Vagina (tissue), 2 donors: ENCODE measurements around the gene PTP4A2. TPM values are rescaled to one million over a fixed set of nuclear protein-coding genes. Genes with fewer than 3 reads are reported as not detected.
"Not testable (repeated sequence)": the region's sequence is repeated elsewhere in the genome, so short reads cannot be mapped to it uniquely, and the experiment has no call there.

Experiments
- DNase-seq, 2 donors: peaks; one replicate each; pipeline ENCODE4 v3.0.0-alpha.2; 2017; ENCODE audit errors: extremely low spot score in 2 of 2
- H3K27ac ChIP-seq: fragments of 200-600 bp; sonication (generic); one replicate; pipeline ENCODE4 v1.5.1; 2019
- H3K27me3 ChIP-seq: fragments of 200-600 bp; sonication (generic); one replicate; pipeline ENCODE4 v1.5.1; 2019
- H3K36me3 ChIP-seq, 2 donors: fragments of 200-600 bp; sonication (generic); one replicate each; pipeline ENCODE4 v1.5.1; 2017 to 2019
- H3K4me1 ChIP-seq: fragments of 200-600 bp; sonication (generic); one replicate; pipeline ENCODE4 v1.5.1; 2019
- H3K4me3 ChIP-seq, 2 donors: fragments of 200-600 bp; sonication (generic); 1 replicate in 1 of 2; 2 replicates in 1 of 2; pipeline ENCODE4 v1.5.1; 2016 to 2019
- H3K9me3 ChIP-seq: fragments of 200-600 bp; sonication (generic); one replicate; pipeline ENCODE4 v1.5.1; 2019
- POLR2A ChIP-seq, 2 donors: fragments of 450-650 bp; IDR thresholded peaks; one replicate each; pipeline ENCODE4 v1.6.1; 2017; ENCODE audit warnings: antibody characterized with exemption in 2 of 2, mild to moderate bottlenecking in 2 of 2, moderate library complexity in 2 of 2
- POLR2AphosphoS5 ChIP-seq, 2 donors: sonication (generic); formaldehyde crosslinking; IDR thresholded peaks; one replicate each; pipeline ENCODE4 v1.9.0; 2017; ENCODE audit warnings: antibody characterized with exemption in 2 of 2, mild to moderate bottlenecking in 2 of 2, low read depth in 1 of 2; ENCODE audit not compliant: insufficient read depth in 1 of 2
- intact Hi-C: fragments of 100-400 bp; cut with DNase I; formaldehyde crosslinking; loops from one replicate; pipeline ENCODE4 v1.15.1; 2023
- total RNA-seq: library from RNA; depleted of rRNA; stranded (reverse); fragments of >200 nt; gene quantifications from one replicate; pipeline ENCODE4 v1.2.3, GENCODE V29; 2016
- TF ChIP-seq, protein P1 (sequence below), 3 experiments: fragments of 450-650 bp in 2 of 3; fragments of 200-600 bp in 1 of 3; sonication (generic) in 1 of 3; IDR thresholded peaks; one replicate each; pipeline ENCODE4 v1.5.1; 2017 to 2019; ENCODE audit warnings: antibody characterized with exemption in 3 of 3, mild to moderate bottlenecking in 2 of 3, moderate library complexity in 2 of 3

PTP4A2 gene
- total RNA-seq, 1 donor from 2014 or later, result 112 TPM

- TF ChIP-seq POLR2A (IDR thresholded peaks at IDR 0.05), result no peak
- no peak for TF ChIP-seq POLR2AphosphoS5 (IDR thresholded peaks at IDR 0.05; ENCODE audit: insufficient read depth in 1 of 2, low read depth in 1 of 2)
- TF ChIP-seq, protein P1, sequence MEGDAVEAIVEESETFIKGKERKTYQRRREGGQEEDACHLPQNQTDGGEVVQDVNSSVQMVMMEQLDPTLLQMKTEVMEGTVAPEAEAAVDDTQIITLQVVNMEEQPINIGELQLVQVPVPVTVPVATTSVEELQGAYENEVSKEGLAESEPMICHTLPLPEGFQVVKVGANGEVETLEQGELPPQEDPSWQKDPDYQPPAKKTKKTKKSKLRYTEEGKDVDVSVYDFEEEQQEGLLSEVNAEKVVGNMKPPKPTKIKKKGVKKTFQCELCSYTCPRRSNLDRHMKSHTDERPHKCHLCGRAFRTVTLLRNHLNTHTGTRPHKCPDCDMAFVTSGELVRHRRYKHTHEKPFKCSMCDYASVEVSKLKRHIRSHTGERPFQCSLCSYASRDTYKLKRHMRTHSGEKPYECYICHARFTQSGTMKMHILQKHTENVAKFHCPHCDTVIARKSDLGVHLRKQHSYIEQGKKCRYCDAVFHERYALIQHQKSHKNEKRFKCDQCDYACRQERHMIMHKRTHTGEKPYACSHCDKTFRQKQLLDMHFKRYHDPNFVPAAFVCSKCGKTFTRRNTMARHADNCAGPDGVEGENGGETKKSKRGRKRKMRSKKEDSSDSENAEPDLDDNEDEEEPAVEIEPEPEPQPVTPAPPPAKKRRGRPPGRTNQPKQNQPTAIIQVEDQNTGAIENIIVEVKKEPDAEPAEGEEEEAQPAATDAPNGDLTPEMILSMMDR (IDR thresholded peaks at IDR 0.05), result no peak
- peaks cover 0 to 5% of the 10 kb centered on the region in 2 donors for H3K36me3 ChIP-seq
- no peaks in the 10 kb centered on the region for H3K4me1 ChIP-seq
- no peaks in the 10 kb centered on the region for H3K9me3 ChIP-seq
- H3K27ac ChIP-seq, result no peak overlapping the region
- no peaks in the 10 kb centered on the region for H3K27me3 ChIP-seq
- no peak overlapping the region for H3K4me3 ChIP-seq
- intact Hi-C loops, result no loop called here
- no peak for DNase-seq
Observed at GRCh38 chr1:31901838-31902509, 36.2 kb downstream of the PTP4A2 start.

DNA sequence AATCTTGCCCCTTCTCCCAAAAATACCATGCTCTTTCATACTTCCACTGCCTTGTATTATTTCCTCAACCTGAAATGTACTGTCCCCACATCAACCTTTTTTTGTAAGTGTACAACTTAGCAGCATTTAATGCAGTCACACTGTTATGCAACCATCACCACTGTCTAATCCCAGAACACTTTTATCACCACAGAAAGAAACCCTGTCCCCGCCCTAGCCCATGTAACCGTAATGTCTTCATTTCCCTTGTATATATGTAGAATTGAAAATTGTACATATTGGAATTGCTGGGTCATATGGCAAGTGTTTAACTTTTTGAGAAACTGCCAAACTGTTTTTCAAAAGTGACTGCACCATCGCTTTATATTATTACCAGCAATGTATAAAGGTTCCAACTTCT lies 37.4 kb downstream of the PTP4A2 start:
- H3K9me3 ChIP-seq, result no peaks in the 10 kb centered on the region
- no peak for TF ChIP-seq POLR2AphosphoS5 (IDR thresholded peaks at IDR 0.05; ENCODE audit: insufficient read depth in 1 of 2, low read depth in 1 of 2)
- TF ChIP-seq, protein P1 (IDR thresholded peaks at IDR 0.05), result no peak
- no peak overlapping the region for H3K4me3 ChIP-seq
- H3K4me1 ChIP-seq, result no peaks in the 10 kb centered on the region
- H3K36me3 ChIP-seq, result no peaks in the 10 kb centered on the region
- intact Hi-C loops, result no loop called here
- no peak for DNase-seq
- no peaks in the 10 kb centered on the region for H3K27me3 ChIP-seq
- H3K27ac ChIP-seq, result no peak overlapping the region

DNA sequence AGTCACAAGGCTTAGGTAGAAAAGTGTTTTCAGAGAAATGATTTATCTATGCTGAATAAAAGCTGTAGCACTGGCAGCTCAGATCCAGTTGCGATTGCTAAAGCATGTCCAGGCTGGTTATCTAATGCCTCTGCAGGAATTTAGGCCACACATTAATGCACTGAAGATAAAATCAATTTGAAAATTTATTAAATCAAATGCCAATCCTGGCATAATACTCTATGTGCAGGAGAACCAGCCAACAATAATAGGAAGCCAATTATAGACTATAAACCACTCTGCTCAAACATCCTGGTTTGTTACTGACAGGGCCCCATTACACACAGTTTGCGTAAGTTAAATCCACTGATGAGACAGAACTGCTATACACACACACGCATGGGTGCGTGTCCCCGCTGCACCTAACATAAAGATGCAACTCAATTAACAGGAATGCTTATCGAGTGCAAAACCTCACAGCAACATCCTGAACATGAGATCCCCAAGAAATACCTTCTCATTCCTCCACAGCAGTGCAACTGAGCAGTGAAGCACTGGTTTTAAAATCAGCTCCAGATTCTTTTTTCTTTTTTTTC lies 40.6 kb downstream of the PTP4A2 start:
- Histone ChIP-seq H3K9me3 (no peaks in the 10 kb centered on the region), H3K4me1 (no peaks in the 10 kb centered on the region), H3K36me3 (no peaks in the 10 kb centered on the region), H3K27me3 (no peaks in the 10 kb centered on the region), H3K27ac (no peak overlapping the region), H3K4me3 (no peak overlapping the region)
- TF ChIP-seq POLR2A (IDR thresholded peaks at IDR 0.05) (no peak), POLR2AphosphoS5 (IDR thresholded peaks at IDR 0.05; ENCODE audit: insufficient read depth in 1 of 2, low read depth in 1 of 2) (peak in 1 of 2 donors; percentile 50)
- intact Hi-C loops, result no loop called here
- DNase-seq, result no peak

- H3K27me3 ChIP-seq, DNase-seq, H3K4me3 ChIP-seq, H3K4me1 ChIP-seq, H3K9me3 ChIP-seq, H3K27ac ChIP-seq, intact Hi-C loops, H3K36me3 ChIP-seq: not testable (repeated sequence)
Observed at GRCh38 chr1:31895474-31896198, 42.5 kb downstream of the PTP4A2 start.

GRCh38 chr1:31891280-31891679 lies 46.9 kb downstream of the PTP4A2 start:
- H3K27ac ChIP-seq, result no peak overlapping the region
- TF ChIP-seq POLR2AphosphoS5 (IDR thresholded peaks at IDR 0.05; ENCODE audit: insufficient read depth in 1 of 2, low read depth in 1 of 2) (no peak), POLR2A (IDR thresholded peaks at IDR 0.05) (no peak)
- TF ChIP-seq, protein P1 (IDR thresholded peaks at IDR 0.05), result no peak
- no peaks in the 10 kb centered on the region for H3K9me3 ChIP-seq
- DNase-seq, result no peak
- no peak overlapping the region for H3K4me3 ChIP-seq
- intact Hi-C loops, result no loop called here
- no peaks in the 10 kb centered on the region for H3K36me3 ChIP-seq
- H3K27me3 ChIP-seq, result no peaks in the 10 kb centered on the region
- no peaks in the 10 kb centered on the region for H3K4me1 ChIP-seq

GRCh38 chr1:31888291-31888690 lies 49.9 kb downstream of the PTP4A2 start:
- Histone ChIP-seq H3K9me3 (no peaks in the 10 kb centered on the region), H3K27ac (no peak overlapping the region), H3K4me3 (no peak overlapping the region), H3K36me3 (no peaks in the 10 kb centered on the region), H3K27me3 (no peaks in the 10 kb centered on the region), H3K4me1 (no peaks in the 10 kb centered on the region)
- no peak for DNase-seq
- no peak for TF ChIP-seq POLR2A (IDR thresholded peaks at IDR 0.05)
- TF ChIP-seq, protein P1 (IDR thresholded peaks at IDR 0.05), result no peak
- no peak for TF ChIP-seq POLR2AphosphoS5 (IDR thresholded peaks at IDR 0.05; ENCODE audit: insufficient read depth in 1 of 2, low read depth in 1 of 2)
- intact Hi-C loops, result no loop called here
